HepG2 (cell line): ENCODE data around the gene PLCG2. TPM values are rescaled to one million over a fixed set of nuclear protein-coding genes. Genes with fewer than 3 reads are reported as not detected.

Experiments used
- ATAC-seq: fragments of 200-7000 bp; cut with Tn5 transposase; 3 replicates; pipeline ENCODE4 v1.9.1; 2020; ENCODE audit warnings: mild to moderate bottlenecking, moderate library complexity
- BruUV-seq: library from RNA; stranded (reverse); fragments of 400-500 nt; replicated peaks from 2 replicates; lab custom pipeline; 2021; lab: Mats Ljungman, UMichigan
- CTCF ChIA-PET: fragments of 300-600 bp; formaldehyde crosslinking; extraction: SDS; loops from one replicate; lab custom pipeline; 2021; ENCODE audit warnings: low total read pairs, inconsistent platforms, low intra/inter-chr PET ratio; lab: Yijun Ruan, JAX
- POLR2A ChIA-PET: fragments of 350-600 bp; sonication (Branson Sonifier 250); formaldehyde crosslinking; loops from one replicate; lab custom pipeline; 2020; ENCODE audit warnings: antibody characterized with exemption, inconsistent platforms; lab: Yijun Ruan, JAX
- DNase-seq: peaks from one replicate; pipeline ENCODE4 v3.0.0-alpha.2; 2015; ENCODE audit warnings: low spot score
- FAIRE-seq: peaks from 3 replicates; lab custom pipeline; 2011; peaks lifted over from hg19 to GRCh38; lab: Jason Lieb, UNC
- H2AFZ ChIP-seq: one replicate; pipeline ENCODE4 v1.6.1; 2011; ENCODE audit warnings: low read length, inconsistent platforms
- H3K27ac ChIP-seq: fragments of 300-600 bp; 3 replicates; pipeline ENCODE4 v1.8.0; 2011; ENCODE audit warnings: mixed run types, mild to moderate bottlenecking, mixed read lengths, low read length, inconsistent platforms; ENCODE audit not compliant: insufficient read depth; ENCODE audit errors: extremely low read length
- H3K27me3 ChIP-seq, 2 experiments: fragments of 200-600 bp in 1 of 2; 2 replicates in 1 of 2; 3 replicates in 1 of 2; pipeline versions ENCODE4 v1.6.0 to v1.8.0; 2011; ENCODE audit warnings: low read length in 2 of 2, mild to moderate bottlenecking in 2 of 2, moderate library complexity in 2 of 2, inconsistent platforms in 1 of 2; ENCODE audit not compliant: insufficient read depth in 2 of 2, control insufficient read depth in 1 of 2
- H3K36me3 ChIP-seq, 2 experiments: fragments of 200-600 bp in 1 of 2; replicated peaks in 1 of 2; 2 replicates in 1 of 2; 3 replicates in 1 of 2; pipeline versions ENCODE4 v1.5.1 to v1.8.0; 2011; ENCODE audit warnings: low read length in 2 of 2, inconsistent platforms in 1 of 2; ENCODE audit not compliant: insufficient read depth in 2 of 2, control insufficient read depth in 1 of 2
- H3K4me1 ChIP-seq: 2 replicates; pipeline ENCODE4 v1.5.1; 2012; ENCODE audit warnings: low read length, inconsistent platforms; ENCODE audit not compliant: insufficient read depth
- H3K4me2 ChIP-seq: 2 replicates; pipeline ENCODE4 v1.6.0; 2011; ENCODE audit warnings: low read depth, low read length, inconsistent platforms
- H3K4me3 ChIP-seq, 3 experiments: fragments of 200-600 bp in 1 of 3; sonication (generic), shearing (Covaris generic) in 1 of 3; replicated peaks in 1 of 3; 2 replicates each; pipeline ENCODE4 v1.5.1; 2011 to 2016; ENCODE audit warnings: low read length in 3 of 3, inconsistent platforms in 2 of 3, low read depth in 2 of 3, mild to moderate bottlenecking in 2 of 3, control low read depth in 1 of 3, mixed read lengths in 1 of 3; ENCODE audit not compliant: insufficient read depth in 1 of 3
- H3K79me2 ChIP-seq: one replicate; pipeline ENCODE4 v1.6.1; 2011; ENCODE audit warnings: low read length, inconsistent platforms; ENCODE audit not compliant: insufficient read depth
- H3K9ac ChIP-seq: 2 replicates; pipeline ENCODE4 v1.6.0; 2011; ENCODE audit warnings: mild to moderate bottlenecking, low read depth, low read length, inconsistent platforms; ENCODE audit not compliant: insufficient read depth
- H3K9me3 ChIP-seq: 2 replicates; pipeline ENCODE4 v1.5.1; 2012; ENCODE audit warnings: mild to moderate bottlenecking, low read length
- H4K20me1 ChIP-seq: 2 replicates; pipeline ENCODE4 v1.6.0; 2011; ENCODE audit warnings: inconsistent platforms, mild to moderate bottlenecking, low read length, moderate library complexity; ENCODE audit not compliant: insufficient read depth
- ADNP ChIP-seq: sonication (generic); formaldehyde crosslinking; IDR thresholded peaks from 2 replicates; pipeline ENCODE4 v1.4.0; 2020; ENCODE audit warnings: missing genetic modification reagents
- ARNTL ChIP-seq: sonication (generic); formaldehyde crosslinking; IDR thresholded peaks from 2 replicates; pipeline ENCODE4 v1.4.0; 2020; ENCODE audit warnings: mild to moderate bottlenecking, missing genetic modification reagents
- BRD4 ChIP-seq: sonication (generic); formaldehyde crosslinking; IDR thresholded peaks from 2 replicates; pipeline ENCODE4 v1.4.0; 2020; ENCODE audit warnings: missing genetic modification reagents
- DPF2 ChIP-seq: sonication (generic); formaldehyde crosslinking; IDR thresholded peaks from 2 replicates; pipeline ENCODE4 v1.4.0; 2020; ENCODE audit warnings: mild to moderate bottlenecking, low read depth, missing genetic modification reagents, borderline replicate concordance
- KDM1A ChIP-seq: IDR thresholded peaks from 2 replicates; pipeline ENCODE4 v1.6.1; 2016; ENCODE audit warnings: missing compliant biosample characterization
- LCORL ChIP-seq, 2 experiments: fragments of 450-650 bp in 1 of 2; sonication (generic) in 1 of 2; formaldehyde crosslinking in 1 of 2; IDR thresholded peaks; 2 replicates each; pipeline versions ENCODE4 v1.5.0 to v1.6.1; 2017 to 2020; ENCODE audit warnings: antibody characterized with exemption in 1 of 2, missing genetic modification reagents in 1 of 2
- MTF1 ChIP-seq: sonication (generic); formaldehyde crosslinking; IDR thresholded peaks from 2 replicates; pipeline ENCODE4 v1.5.0; 2020; ENCODE audit warnings: missing genetic modification reagents
- PAF1 ChIP-seq: IDR thresholded peaks from 2 replicates; pipeline ENCODE4 v1.6.1; 2016; ENCODE audit warnings: missing genetic modification reagents, missing compliant biosample characterization
- SSRP1 ChIP-seq: IDR thresholded peaks from 2 replicates; pipeline ENCODE4 v1.6.1; 2016; ENCODE audit warnings: control low read depth
- TBX2 ChIP-seq: sonication (generic); formaldehyde crosslinking; IDR thresholded peaks from 2 replicates; pipeline ENCODE4 v1.5.0; 2020; ENCODE audit warnings: missing genetic modification reagents, mild to moderate bottlenecking, borderline replicate concordance
- ZMYM3 ChIP-seq: sonication (generic); formaldehyde crosslinking; IDR thresholded peaks from 2 replicates; pipeline ENCODE4 v1.5.1; 2020; ENCODE audit warnings: mild to moderate bottlenecking, missing genetic modification reagents
- ZNF513 ChIP-seq: sonication (generic); formaldehyde crosslinking; conservative IDR thresholded peaks from 2 replicates; pipeline ENCODE4 v1.5.0; 2020; ENCODE audit warnings: missing genetic modification reagents
- ZNF629 ChIP-seq: sonication (generic); formaldehyde crosslinking; conservative IDR thresholded peaks from 2 replicates; pipeline ENCODE4 v1.5.0; 2020; ENCODE audit warnings: missing genetic modification reagents
- ZNF7 ChIP-seq: IDR thresholded peaks from 2 replicates; pipeline ENCODE4 v1.6.1; 2016; ENCODE audit warnings: missing biosample characterization, missing genetic modification reagents
- ZNF766 ChIP-seq: sonication (generic); formaldehyde crosslinking; IDR thresholded peaks from 2 replicates; pipeline ENCODE4 v1.5.0; 2020; ENCODE audit warnings: missing genetic modification reagents, borderline replicate concordance
- WGBS: methylation state at CpG from one replicate; pipeline ENCODE4 v1.1.6; 2017; ENCODE audit warnings: low lambda C conversion rate; 5-methylcytosine and 5-hydroxymethylcytosine counted together
- in situ Hi-C: cut with HindIII; loops from 2 replicates; pipeline ENCODE4 v1.10.0; 2017; ENCODE audit warnings: low pct_unique_long_range_greater_than_20kb; ENCODE audit not compliant: extremely low pct_ligation_motif_present
- intact Hi-C: fragments of 100-400 bp; cut with micrococcal nuclease; formaldehyde crosslinking; loops from one replicate; pipeline ENCODE4 v1.10.0; 2022; ENCODE audit not compliant: unreplicated experiment
- polyA plus RNA-seq, 8 experiments: library from polyadenylated mRNA; depleted of rRNA in 3 of 8; stranded (reverse) in 7 of 8; unstranded in 1 of 8; fragments of >200 nt; fragmentation: Illumina TruSeq in 4 of 8; extraction: Trizol in 4 of 8; gene quantifications; 2 replicates each; pipeline versions ENCODE4 v1.2.1 to v1.2.3, GENCODE V29; 2011 to 2016; ENCODE audit warnings: low read depth in 4 of 8, missing spikeins in 1 of 8, mixed read lengths in 1 of 8; ENCODE audit not compliant: insufficient read depth in 1 of 8
- total RNA-seq, 5 experiments: library from RNA; depleted of rRNA; stranded (reverse); fragments of >200 nt; fragmentation: Illumina TruSeq; extraction: Trizol; gene quantifications; 2 replicates each; pipeline ENCODE4 v1.2.3, GENCODE V29; 2016; ENCODE audit warnings: low read depth in 1 of 5
- TF ChIP-seq, protein P1 (sequence below): sonication (generic); formaldehyde crosslinking; IDR thresholded peaks from 2 replicates; pipeline ENCODE4 v1.5.0; 2020; ENCODE audit warnings: missing genetic modification reagents

Gene PLCG2
- total and polyA plus RNA-seq, 2 of the 13 experiments (the other 11 are each of a cell fraction or from before 2014, with no cell fraction given), result 0.13 to 0.18 TPM

DNA sequence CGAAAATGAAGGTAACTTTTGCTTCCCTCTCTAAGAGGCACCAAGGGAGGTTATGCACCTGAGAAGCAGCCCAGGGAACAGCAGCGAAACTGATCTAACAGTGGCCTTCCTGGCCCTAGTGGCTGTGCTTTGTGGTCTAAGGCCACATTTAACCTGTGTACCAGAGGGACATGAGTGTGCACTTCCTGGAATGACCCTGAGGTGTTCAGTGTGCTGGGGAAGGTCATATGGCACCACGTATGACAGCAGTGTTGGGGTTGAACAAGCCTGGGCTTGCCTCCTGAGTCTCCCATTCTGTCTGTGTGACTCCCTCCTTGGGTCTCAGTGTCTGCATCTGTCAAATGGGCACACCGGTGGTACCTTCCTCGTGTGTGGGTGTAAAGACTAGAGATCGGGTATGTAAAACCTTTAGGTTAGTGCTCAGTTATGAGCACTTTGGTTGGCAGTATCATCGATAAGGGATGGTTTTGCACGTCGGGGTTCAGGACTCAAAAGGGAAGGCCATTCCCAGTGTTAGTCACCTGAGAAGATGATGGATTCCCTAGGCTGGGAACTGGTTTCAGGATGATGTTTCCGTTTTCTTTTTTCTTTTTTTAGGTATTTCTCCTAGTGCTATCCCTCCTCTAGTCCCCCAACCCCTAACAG, 31.9 kb downstream of the PLCG2 start:
- Histone ChIP-seq H4K20me1 (no peaks in the 10 kb centered on the region), H3K4me2 (no peak overlapping the region), H3K4me3 (no peak overlapping the region), H3K27ac (no peak overlapping the region), H3K4me1 (peaks cover 11% of the 10 kb centered on the region), H3K36me3 (no peaks in the 10 kb centered on the region), H2AFZ (no peak overlapping the region), H3K79me2 (no peaks in the 10 kb centered on the region), H3K9ac (no peak overlapping the region), H3K9me3 (no peaks in the 10 kb centered on the region), H3K27me3 (peaks cover 0 to 18% of the 10 kb centered on the region in 2 experiments; a peak in 4 of 5 replicates)
- in situ Hi-C loops (no loop called here), intact Hi-C loops (no loop called here)
- 49% methylated on average over 10 of the region's 10 CpGs for WGBS
- no peak for FAIRE-seq
- no peak for DNase-seq
- POLR2A ChIA-PET, result no interaction called here
- ATAC-seq, result no peak
- CTCF ChIA-PET, result no interaction called here
- no TSS peak for BruUV-seq
- TF ChIP-seq PAF1 (CRISPR knock-in tag), result no peak
- peak; percentile 50; the same call in 1 of the 2 replicates for TF ChIP-seq KDM1A (CRISPR knock-in tag)
- TF ChIP-seq ZNF629, result peak; percentile 94
- no peak for TF ChIP-seq TBX2 (CRISPR knock-in tag)
- TF ChIP-seq ARNTL, result no peak
- TF ChIP-seq BRD4 (CRISPR knock-in tag), result no peak
- no peak for TF ChIP-seq DPF2 (CRISPR knock-in tag)
- peak; percentile 89 for TF ChIP-seq ZMYM3 (CRISPR knock-in tag)
- peak; percentile 57; the same call in 1 of the 2 replicates for TF ChIP-seq ADNP
- TF ChIP-seq, all 625 proteins: peak for 4

DNA sequence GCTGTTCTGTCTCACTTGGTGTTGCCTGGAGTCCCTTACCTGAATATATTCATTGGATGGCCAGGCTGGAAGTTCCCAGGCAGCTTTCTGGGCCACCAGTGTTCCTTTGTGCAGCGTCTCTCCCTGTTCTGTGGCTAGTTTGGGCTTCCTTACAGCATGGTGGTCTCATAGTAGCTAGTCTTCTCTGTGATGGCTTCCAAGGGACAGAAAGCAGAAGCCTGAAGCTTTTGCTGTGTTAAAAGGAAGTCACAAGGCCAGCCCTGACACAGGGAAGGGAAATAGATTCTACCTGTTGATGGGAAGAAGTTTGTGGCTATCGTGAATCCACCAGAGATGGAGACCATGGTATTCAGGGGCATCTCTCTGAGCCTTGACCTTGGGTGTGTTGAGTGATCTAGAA, 34.6 kb downstream of the PLCG2 start:
- intact Hi-C loops (no loop called here), in situ Hi-C loops (no loop called here)
- BruUV-seq, result no TSS peak
- no peaks in the 10 kb centered on the region for H3K36me3 ChIP-seq
- H3K4me3 ChIP-seq, result no peak overlapping the region
- FAIRE-seq (no peak), ATAC-seq (no peak), DNase-seq (no peak)
- H3K27ac ChIP-seq, result no peak overlapping the region
- ChIA-PET POLR2A (no interaction called here), CTCF (no interaction called here)
- H2AFZ ChIP-seq, result no peak overlapping the region
- H3K4me1 ChIP-seq, result peaks cover 11% of the 10 kb centered on the region
- peaks cover 0 to 8% of the 10 kb centered on the region in 2 experiments; a peak in 1 of 5 replicates for H3K27me3 ChIP-seq
- no peak overlapping the region for H3K4me2 ChIP-seq
- H3K9ac ChIP-seq, result no peak overlapping the region
- no peaks in the 10 kb centered on the region for H3K9me3 ChIP-seq
- WGBS, result 33% methylated on average over 2 of the region's 2 CpGs
- H3K79me2 ChIP-seq, result no peaks in the 10 kb centered on the region
- no peaks in the 10 kb centered on the region for H4K20me1 ChIP-seq
- TF ChIP-seq SSRP1 (CRISPR knock-in tag), result no peak
- no peak for TF ChIP-seq ZNF7 (CRISPR knock-in tag)
- TF ChIP-seq MTF1 (CRISPR knock-in tag), result no peak
- TF ChIP-seq, protein P1, sequence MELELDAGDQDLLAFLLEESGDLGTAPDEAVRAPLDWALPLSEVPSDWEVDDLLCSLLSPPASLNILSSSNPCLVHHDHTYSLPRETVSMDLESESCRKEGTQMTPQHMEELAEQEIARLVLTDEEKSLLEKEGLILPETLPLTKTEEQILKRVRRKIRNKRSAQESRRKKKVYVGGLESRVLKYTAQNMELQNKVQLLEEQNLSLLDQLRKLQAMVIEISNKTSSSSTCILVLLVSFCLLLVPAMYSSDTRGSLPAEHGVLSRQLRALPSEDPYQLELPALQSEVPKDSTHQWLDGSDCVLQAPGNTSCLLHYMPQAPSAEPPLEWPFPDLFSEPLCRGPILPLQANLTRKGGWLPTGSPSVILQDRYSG (CRISPR knock-in tag), result no peak
- TF ChIP-seq ZNF766 (CRISPR knock-in tag), result no peak
- no peak for TF ChIP-seq LCORL (IDR thresholded peaks at IDR 0.05)
- no peak for TF ChIP-seq LCORL (CRISPR knock-in tag; IDR thresholded peaks at IDR 0.05)
- no peak for TF ChIP-seq ZNF513 (CRISPR knock-in tag)
